PC-3 (cell line): ENCODE measurements around the gene SEMA4A.
"Not testable (repeated sequence)": the region's sequence is repeated elsewhere in the genome, so short reads cannot be mapped to it uniquely, and the experiment has no call there.

Experiments
- CTCF ChIP-seq: fragments of 300-600 bp; sonication (generic); conservative IDR thresholded peaks from 2 replicates; pipeline ENCODE4 v1.5.1; 2017; ENCODE audit warnings: antibody characterized with exemption, low read depth, mild to moderate bottlenecking, low read length
- EZH2 ChIP-seq: fragments of 300-600 bp; sonication (generic); IDR thresholded peaks from one replicate; pipeline ENCODE4 v1.6.1; 2017; ENCODE audit warnings: antibody characterized with exemption, mild to moderate bottlenecking, low read length; ENCODE audit not compliant: unreplicated experiment

GRCh38 chr1:156181391-156181924, 28.1 kb downstream of the SEMA4A start:
- TF ChIP-seq CTCF, EZH2: not testable (repeated sequence)
